ENCODE data around the gene NMUR1. TPM values are rescaled to one million over a fixed set of nuclear protein-coding genes. Genes with fewer than 3 reads are reported as not detected.

Gene NMUR1
- total and polyA plus RNA-seq, 7 donors = 0.03 to 0.10 (median 0.06) TPM; not detected in 1

DNA sequence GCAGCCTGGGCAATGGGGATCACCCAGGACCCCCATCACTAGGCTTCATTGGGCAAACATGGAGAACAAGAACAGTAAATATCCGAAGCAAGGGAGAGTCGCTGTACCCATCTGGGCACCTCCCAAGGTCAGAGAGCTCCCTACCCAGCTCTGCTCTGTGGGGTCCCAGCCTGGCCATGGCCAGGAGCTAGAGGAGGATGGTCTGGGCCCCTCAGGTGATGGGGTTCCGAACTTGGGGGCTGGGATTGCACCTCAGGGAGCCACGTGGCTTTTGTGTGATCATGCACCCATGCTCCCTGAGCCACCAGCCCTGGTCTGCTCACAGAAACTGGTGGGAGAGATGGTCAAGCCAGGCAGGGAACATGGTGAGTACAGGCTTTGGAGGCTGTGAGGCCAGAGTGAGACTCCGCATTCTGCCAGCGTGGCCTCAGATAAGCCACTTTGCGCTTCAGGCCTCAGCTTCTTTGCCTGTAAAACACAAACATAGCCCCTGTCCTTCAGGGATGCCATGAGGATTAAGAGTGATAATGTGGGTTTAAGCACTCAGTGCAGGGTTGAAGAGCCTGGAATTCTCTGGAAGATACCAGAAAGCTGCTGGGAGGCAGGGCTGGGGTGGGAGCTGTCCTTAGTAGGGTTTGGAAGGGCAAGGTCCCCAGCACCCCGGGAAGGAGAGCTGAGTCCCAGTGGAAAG, 3.0 kb upstream of the NMUR1 start:
- ATAC-seq = no peak
- intact Hi-C loops (cut with DNase I) = no loop called here
- TF ChIP-seq, protein P1, sequence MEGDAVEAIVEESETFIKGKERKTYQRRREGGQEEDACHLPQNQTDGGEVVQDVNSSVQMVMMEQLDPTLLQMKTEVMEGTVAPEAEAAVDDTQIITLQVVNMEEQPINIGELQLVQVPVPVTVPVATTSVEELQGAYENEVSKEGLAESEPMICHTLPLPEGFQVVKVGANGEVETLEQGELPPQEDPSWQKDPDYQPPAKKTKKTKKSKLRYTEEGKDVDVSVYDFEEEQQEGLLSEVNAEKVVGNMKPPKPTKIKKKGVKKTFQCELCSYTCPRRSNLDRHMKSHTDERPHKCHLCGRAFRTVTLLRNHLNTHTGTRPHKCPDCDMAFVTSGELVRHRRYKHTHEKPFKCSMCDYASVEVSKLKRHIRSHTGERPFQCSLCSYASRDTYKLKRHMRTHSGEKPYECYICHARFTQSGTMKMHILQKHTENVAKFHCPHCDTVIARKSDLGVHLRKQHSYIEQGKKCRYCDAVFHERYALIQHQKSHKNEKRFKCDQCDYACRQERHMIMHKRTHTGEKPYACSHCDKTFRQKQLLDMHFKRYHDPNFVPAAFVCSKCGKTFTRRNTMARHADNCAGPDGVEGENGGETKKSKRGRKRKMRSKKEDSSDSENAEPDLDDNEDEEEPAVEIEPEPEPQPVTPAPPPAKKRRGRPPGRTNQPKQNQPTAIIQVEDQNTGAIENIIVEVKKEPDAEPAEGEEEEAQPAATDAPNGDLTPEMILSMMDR (IDR thresholded peaks at IDR 0.05) = no peak
- Histone ChIP-seq H3K27ac (no peak overlapping the region), H3K9me3 (no peaks in the 10 kb centered on the region), H3K4me1 (peaks cover 3% of the 10 kb centered on the region), H3K36me3 (ENCODE audit: insufficient read depth in 1 of 2, low read depth in 1 of 2) (no peaks in the 10 kb centered on the region), H3K27me3 (ENCODE audit: insufficient read depth in 3 of 3, low read length in 2 of 3) (peaks cover 0 to 9% (median 0%) of the 10 kb centered on the region in 3 donors), H3K4me3 (no peak overlapping the region)
- no peak for DNase-seq
- WGBS, 3 donors = 82 to 88% (median 85%) methylated on average over 8 of the region's 8 CpGs

DNA sequence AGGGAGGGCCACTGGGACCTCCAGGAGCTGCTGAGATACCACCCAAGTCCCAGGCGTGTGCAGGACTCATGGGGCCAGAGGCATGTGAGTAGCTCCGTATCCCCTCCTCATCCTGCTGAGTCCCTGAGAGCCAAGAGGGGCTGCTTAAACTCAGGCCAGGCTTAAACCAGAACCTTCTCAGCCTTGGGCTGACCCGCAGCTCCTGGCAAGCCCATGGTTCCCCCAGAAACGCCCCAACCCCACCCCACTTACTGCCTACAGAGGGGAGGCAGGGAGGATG, 2.5 kb upstream of the NMUR1 start:
- intact Hi-C loops (cut with DNase I) = no loop called here

DNA sequence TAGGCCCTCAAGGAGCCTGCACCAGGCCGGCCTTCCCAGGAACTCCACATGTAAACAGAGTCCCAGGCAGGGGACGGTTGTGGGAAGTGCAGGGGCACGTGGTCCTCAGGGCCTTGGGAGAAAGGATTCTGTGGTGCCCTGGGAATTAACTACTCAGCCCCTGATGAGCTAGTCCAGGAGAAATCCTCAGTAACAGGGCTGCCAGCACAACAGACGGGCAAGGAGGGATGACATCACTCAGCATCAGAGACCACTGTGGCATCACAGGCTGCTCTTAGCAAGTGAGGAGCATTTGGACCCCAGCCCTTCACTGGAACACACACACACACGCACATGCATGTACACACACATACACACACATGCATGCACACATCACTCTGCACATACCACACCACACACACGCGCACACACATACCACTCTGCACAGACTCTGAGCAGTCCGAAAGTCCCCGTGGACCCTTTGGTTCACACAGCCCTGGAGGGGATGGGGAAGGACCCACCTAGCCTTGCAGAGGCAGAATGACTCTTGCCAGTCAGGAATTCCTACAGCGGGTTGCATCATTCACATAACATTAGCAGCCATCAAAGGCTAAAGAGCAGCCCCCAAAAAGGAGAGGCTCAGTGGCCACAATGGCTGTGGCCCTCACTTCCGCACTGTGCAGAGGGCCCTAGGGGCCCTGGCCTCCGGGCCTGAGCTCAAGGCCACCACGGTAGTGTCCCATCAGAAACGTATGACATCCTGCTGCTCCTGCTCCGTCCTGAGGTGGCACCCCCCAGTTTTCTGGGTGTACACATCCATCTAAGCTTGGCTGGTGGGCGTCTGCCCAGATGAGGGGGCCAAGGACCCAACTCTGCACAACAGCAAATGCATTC, 1.9 kb upstream of the NMUR1 start:
- DNase-seq = no peak
- ATAC-seq = no peak
- TF ChIP-seq, protein P1 (IDR thresholded peaks at IDR 0.05) = no peak
- no peaks in the 10 kb centered on the region for H3K36me3 ChIP-seq (ENCODE audit: insufficient read depth in 1 of 2, low read depth in 1 of 2)
- no peaks in the 10 kb centered on the region for H3K9me3 ChIP-seq
- H3K4me3 ChIP-seq = no peak overlapping the region
- intact Hi-C loops (cut with DNase I) = loop anchor here in 1 of 2 donors (2.0 kb wide), 1 partner anchor 25 kb away; no protein-coding TSS in a partner anchor
- peaks cover 0 to 9% (median 0%) of the 10 kb centered on the region in 3 donors for H3K27me3 ChIP-seq (ENCODE audit: insufficient read depth in 3 of 3, low read length in 2 of 3)
- H3K27ac ChIP-seq = no peak overlapping the region
- H3K4me1 ChIP-seq = peaks cover 3% of the 10 kb centered on the region
- 81 to 88% (median 87%) methylated on average over 16 of the region's 16 CpGs for WGBS, 3 donors

More for the DNA sequence above, 2.5 kb upstream of the NMUR1 start:
- Histone ChIP-seq H3K27ac (no peak overlapping the region), H3K27me3 (ENCODE audit: insufficient read depth in 3 of 3, low read length in 2 of 3) (peaks cover 0 to 9% (median 0%) of the 10 kb centered on the region in 3 donors), H3K36me3 (ENCODE audit: insufficient read depth in 1 of 2, low read depth in 1 of 2) (no peaks in the 10 kb centered on the region), H3K4me3 (no peak overlapping the region), H3K4me1 (peaks cover 3% of the 10 kb centered on the region), H3K9me3 (no peaks in the 10 kb centered on the region)
- TF ChIP-seq, protein P1 (IDR thresholded peaks at IDR 0.05) = no peak
- DNase-seq (no peak), ATAC-seq (no peak)
- 90 to 92% (median 90%) methylated on average over 4 of the region's 4 CpGs for WGBS, 3 donors

DNA sequence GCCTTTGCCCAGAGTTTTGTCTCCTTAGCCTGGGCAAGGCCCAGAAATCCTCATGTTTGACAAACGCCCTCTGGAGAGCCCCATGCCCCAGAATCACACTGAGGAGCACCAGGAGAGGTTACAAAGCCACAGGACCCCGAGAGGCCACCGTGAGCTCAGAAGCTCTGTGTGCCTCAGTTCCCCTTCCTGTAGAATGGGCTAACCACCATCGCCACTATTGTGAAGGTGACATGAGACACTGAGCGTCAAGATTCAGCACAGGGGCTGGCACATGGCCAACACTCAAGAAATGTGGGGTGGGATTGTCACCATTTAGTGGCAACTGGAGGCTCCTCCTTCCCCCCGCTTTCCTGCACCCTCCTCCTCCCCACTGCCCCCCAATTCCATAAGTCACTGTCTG, 1.2 kb upstream of the NMUR1 start:
- intact Hi-C loops (cut with DNase I) = loop anchor here in 1 of 2 donors (2.0 kb wide), 1 partner anchor 25 kb away; no protein-coding TSS in a partner anchor
- no peak for DNase-seq
- 92 to 94% (median 93%) methylated on average over 6 of the region's 6 CpGs for WGBS, 3 donors
- H3K9me3 ChIP-seq = no peaks in the 10 kb centered on the region
- ATAC-seq = no peak
- no peak overlapping the region for H3K4me3 ChIP-seq
- TF ChIP-seq, protein P1 (IDR thresholded peaks at IDR 0.05) = no peak
- H3K36me3 ChIP-seq (ENCODE audit: insufficient read depth in 1 of 2, low read depth in 1 of 2) = no peaks in the 10 kb centered on the region
- no peak overlapping the region for H3K27ac ChIP-seq
- peaks cover 0 to 9% (median 0%) of the 10 kb centered on the region in 3 donors for H3K27me3 ChIP-seq (ENCODE audit: insufficient read depth in 3 of 3, low read length in 2 of 3)
- H3K4me1 ChIP-seq = peaks cover 3% of the 10 kb centered on the region
